Measurements from ENCODE around the gene IFIT1.
"Not testable (repeated sequence)": the region's sequence is repeated elsewhere in the genome, so short reads cannot be mapped to it uniquely, and the experiment has no call there.

Gene IFIT1

DNA sequence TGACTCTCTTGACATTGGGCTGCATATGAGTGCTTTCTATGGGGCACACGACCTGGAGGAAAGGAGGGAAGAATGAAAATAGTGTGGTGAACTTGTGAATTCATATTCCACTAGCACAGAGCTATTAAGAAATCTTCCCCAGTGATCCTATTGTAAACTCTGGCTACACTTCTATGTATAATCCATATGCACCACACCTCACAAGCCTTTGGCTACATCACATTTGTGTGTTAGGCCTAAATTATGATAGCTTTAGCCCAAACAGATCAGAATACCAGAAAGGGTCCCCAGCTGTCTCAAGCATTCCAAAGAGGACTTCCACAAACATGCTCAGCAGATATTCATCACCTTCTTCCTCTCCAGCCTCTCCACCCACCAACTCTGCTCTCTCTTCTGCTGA is 24.3 kb upstream of the IFIT1 start:
- DNase-seq: no peak

DNA sequence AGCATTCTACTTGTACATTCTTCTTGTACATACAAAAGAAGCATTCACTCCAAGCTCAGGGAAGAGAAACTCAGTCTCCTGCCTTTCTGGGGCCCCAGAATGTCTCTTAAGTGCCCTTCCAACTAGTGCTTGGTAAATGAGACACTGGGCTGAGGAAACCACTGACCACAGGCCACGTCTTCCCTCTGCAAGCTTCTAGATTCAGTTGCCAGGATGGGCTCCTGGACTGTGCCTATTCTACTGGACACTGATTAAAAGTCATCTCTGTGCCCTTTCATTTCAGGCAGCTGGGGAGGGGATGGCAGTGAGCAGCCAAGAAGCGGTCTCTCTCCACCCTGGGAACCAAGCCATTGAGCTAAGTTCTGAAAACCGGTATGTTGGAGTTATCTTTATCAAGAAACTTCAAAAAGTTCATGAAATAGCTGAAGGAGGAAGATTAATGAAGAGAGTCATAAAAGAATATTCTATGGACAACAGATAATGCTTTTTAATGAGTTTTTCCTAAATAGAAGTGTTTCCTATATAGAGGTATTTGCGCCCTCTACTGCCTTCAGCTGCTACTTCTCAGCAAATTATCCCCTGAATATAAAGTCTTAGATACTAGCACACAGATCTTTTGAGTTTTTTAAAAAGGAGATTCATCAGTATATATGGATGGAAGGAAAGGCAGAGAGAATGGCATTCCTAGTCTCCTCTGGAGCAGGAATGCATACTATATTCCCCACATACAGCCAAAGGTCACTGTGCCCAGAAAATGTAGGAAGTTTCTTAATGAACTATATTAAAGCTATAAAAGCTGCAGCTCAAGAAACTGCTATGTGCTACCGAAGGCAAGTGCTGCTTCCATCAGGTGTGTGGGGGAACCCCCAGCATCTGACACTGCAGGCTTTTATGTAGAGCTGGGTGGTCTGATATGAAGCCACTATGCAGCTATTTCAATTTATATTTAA is 23.0 kb upstream of the IFIT1 start:
- DNase-seq: peak; percentile 24

DNA sequence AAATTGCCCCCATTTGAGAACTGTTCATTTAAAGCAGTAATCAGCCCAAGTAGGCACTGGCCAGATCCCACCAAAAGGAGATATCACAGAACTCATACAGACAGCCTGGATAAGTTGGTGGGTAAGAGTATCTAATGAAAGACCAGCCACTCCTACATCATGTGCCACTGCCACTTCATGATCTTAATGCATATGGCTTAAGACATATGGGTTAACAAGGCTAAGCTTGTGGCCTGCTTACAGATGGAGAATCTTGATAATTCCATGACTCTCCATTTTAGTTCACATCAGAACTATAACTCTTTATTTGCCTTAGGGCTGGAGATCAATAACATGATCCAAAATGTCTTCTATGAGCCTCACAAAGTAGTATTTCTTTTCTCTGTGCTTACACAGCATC is 21.3 kb upstream of the IFIT1 start:
- no peak for DNase-seq

DNA sequence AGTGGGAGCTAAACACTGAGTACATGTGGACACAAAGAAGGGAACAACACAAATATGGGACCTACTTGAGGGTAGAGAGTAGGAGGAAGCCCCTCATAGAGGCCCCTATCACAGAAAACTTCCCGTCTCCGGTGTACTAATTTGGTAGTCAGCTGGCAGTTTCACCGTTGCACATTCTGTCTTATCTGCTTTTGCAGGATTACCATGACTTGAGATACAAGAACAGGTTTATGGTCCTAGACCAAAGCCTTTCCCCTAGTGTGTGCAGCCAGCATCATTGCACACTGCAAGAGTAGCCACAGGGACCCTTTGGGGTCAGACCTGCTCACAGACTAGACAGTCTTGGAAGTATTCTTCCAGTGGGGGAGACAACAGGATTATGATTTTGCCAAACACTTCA is 20.4 kb upstream of the IFIT1 start:
- DNase-seq: no peak

DNA sequence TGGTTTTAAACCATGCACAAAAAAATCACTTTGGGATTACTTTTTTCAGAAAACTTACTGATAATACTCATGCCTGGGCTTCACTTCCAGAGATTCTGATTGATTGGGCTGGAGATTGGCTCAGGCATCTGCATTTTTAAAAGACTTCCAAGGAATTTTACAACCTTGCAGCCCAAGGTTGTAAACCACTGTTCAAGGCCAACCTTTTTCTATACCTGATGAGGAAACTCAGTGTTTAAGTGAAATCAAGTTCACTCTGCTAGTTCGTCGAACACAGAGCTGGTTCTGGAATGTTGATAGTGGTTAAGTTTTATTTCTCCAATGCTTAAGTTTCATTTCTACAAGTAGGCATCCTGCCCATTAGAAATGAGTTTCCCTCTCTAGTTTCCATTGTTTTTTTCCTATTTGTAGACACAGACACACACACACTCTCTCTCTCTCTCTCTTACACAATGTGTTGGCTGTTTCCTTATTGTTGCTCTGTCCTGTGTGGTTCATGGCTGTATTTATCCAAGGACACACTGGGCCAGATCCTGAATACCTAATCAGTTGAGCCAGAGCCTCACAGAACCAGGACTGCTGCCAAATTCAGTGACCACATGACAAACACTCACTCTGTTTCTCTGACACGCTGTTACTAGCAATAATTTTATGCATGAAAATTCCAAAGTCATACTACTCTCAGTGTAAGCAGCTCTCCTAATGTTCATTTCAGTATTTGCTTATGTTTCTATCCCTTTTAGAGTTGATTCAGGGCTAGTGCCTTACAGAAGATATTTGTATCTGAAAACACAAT is 18.3 kb upstream of the IFIT1 start:
- DNase-seq: no peak

DNA sequence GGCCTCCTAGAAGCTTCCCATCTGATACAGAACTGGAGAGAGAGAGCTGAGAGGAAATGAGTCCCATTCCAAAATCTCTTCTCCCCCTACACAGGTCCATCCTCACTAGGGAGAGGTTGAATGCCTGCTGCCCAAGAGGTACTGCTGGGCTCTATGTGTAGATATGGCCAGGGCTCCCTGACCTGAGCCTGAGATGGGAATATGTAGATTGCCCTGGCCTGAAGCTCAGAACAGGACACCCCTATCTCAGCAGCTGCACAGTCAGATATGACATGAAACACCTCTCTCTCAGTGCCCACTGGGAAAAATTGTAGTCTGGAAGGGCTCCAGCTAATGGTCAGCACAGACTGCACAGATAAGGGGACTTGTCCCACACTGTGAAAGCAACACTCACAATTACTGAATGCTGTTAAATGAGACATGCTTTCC is 17.7 kb upstream of the IFIT1 start:
- no peak for DNase-seq

DNA sequence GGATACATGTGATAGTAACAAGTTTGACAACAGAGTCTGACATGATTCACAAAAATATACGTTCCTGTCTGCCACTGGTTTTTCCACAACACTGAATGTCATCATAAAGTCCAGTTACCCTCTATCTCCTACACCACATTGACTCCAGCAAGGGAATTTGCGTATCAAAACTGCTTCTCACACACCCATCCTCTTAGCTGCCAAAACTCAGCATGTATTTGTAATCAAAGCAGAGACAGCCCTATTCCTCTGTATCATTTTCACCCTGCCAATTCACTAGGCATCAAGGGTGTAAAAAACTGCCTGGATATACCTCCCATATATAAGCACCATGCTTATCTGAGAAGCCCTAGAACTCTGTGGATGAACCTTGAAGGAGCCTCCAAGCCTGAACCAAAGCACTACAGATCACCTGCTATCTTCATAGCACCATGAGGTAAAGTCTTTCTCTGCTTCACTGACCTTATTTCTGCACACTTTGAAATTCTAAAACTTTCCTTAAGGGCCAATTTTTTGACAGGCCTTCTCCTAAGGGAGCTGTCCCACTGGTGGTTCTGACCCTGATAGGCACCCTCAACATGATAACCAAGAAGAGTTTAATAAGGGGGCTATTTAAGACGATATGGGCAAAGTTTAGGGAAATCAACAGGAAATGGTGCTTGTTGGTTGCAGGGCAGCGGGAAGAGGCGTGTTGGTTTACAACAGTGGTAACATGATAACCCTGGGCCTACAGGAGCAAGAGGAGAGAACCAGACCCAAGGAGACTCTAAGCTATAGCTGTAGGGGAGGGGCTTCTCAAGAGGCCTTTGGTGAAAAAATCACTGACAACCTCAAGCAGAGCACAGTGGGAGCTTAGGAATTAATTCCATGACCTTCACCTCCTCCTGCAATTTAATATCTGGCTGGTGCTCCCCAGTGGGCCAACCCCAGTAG is 14.5 kb upstream of the IFIT1 start, which contains the start of gene IFIT1B:
IFIT1B (plus strand) TSS at position 352 of the 933 bp plus-strand sequence; CDS start at position 432, 80 bp downstream.
- no peak for DNase-seq

DNA sequence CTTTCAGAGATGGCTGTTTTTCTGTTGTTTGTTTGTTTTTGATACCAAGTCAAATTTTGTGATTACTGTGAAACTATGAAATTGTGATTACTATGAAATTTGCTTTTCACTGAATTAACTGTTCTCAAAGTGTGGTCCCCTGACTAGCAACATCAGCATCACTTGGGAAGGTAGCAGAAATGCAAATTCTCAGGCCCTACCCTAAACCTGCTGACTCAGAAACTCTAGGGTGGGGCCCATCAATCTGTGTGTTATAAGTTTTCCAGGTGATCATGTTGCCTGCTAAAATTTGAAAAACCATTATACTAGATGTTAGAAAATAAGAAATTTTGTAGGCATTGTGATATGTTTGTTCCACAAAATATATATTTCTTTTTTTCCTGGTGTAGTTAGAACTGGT is 13.3 kb upstream of the IFIT1 start:
- no peak for DNase-seq

DNA sequence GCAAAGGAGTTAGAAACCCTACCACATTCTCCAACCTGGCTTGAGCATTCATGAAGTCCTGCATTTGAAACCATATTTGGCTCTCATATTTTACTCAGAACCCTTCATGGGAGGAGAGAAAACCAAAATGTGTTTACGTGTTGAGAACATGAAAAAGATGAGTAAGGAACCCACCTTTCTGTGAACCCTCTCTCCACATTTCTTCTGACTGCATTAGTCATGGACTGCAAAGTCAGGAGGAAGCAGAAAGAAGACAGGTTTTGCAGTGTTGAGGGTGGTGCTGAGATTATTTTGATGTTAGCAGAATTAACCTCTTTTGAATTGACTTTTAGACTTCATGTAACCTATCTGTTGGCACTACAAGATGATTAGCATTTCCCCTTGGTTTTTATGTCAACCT is 9.7 kb upstream of the IFIT1 start:
- no peak for DNase-seq

DNA sequence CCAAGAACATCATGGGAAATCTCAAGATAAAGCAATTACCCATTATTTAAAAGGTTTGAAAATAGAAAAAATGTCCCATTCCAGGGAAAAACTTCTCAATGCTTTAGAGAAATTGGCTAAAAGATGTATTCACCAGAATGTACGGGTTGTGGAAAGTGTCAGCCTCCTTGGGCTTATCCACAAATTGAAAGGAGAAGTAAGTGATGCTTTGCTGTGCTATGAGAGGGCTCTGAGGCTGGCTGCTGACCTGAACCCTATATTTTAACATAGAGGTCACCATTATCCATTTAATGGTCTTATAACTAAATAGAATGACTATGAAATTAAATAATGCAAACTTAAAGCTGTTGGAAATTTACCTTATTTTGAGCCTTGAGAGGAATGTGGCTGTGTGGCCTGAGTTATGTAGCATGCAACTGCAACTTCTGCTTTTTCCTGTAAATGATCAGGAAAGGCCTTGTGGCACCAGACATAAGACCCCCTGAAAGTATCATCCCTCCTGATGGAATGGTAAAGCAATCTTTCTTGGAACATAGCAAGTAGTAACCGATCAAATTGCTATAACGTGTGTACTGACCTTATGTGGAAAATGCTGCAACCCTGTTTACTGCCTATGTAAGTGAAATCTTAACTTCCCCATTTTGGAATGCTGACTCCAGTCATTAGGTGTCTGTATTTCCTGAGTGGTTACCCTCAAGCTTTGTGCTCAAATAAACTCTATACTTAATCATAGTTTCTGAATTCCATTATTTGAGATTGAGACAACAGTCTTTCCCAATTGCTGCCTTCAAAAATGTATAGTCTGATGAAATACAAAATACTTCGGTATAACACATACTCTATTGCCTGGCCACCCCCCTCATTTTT is 7.7 kb upstream of the IFIT1 start:
- DNase-seq: peak; percentile 51

DNA sequence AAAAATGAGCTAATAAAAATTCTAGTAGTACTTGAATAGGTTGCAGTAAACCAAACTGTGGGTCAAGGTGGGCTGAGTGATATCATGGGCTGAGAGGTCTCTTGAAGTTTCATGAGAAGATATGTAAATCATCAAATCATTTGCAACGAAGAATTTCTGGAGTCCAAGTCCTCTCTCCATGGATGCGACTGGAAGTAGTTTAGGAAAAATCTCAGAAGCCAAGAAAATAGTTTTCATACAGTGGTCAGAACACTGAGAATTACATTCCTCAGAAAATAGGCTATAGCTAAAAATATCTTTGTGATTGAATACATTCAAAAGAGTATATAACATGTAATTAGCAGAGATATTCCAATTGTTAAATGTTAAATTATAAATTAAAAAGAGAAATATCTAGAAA is 3.6 kb upstream of the IFIT1 start:
- DNase-seq: no peak

DNA sequence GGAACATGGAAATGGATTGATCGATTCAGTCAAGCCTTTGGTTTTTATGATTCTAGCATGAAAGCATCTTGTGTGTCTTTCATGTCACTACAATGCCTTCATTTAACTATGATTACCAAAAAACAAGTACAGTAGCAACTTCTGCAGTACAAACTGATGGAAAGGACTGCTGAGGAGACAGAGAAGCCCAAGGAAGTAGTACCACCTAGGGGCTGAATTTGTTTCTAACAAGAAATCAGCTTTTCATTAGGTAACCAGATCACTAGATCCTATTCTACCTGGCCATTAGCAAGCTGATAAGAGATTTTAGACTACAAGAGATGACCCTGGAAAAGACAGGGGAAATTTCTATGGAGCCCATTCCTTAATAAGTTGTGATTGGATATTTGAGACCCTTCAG is 3.2 kb upstream of the IFIT1 start:
- peak; percentile 11 for DNase-seq

DNA sequence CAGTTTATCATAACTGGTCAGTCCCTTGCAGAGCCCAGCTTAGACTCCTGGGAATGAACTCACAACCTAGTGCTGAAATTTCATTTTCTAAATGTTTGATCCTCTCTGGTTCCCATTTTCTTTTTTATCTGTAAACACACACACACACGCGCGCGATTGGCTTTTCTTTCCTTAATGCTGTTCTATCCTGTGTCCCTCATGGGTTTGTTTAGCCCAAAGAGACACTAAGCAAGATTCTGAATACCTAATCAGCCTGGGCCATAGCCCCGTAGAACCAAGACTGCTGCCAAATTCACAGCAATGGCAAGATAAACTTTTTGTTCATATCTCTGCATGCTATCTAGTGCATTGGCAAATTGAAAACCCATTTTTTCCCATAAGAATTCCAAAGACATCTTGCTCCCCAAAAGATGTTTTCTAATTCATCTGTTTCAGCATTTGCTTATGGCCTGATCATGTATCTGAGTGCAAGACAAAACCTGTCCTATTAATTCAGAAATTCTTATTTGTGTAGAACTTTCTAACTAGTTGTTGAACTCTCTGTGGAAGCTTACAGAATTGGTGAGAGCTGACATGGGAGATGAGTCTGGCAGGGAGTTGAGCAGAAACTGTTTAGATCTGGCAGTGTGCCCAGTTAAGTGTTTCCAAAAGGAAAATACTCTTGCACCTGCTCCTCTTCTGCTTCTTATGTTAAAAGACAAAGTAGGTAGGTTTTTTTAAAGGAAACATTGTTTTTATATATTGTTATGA is 1.8 kb upstream of the IFIT1 start:
- DNase-seq: no peak

DNA sequence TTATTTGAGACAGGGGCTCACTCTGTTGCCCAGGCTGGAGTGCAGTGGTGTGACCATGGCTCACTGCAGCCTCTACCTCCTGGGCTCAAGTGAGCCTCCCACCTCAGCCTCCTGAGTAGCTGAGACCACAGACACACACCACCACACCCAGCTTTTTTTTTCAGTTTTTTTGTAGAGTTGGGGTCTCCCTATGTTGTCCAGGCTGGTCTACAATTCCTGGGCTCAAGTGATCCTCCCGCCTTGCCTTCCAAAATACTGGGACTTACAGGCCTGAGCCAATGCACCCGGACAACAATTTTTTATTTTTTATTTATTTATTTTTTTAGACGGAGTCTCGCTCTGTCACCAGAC is 1.2 kb upstream of the IFIT1 start:
- not testable (repeated sequence) for DNase-seq

DNA sequence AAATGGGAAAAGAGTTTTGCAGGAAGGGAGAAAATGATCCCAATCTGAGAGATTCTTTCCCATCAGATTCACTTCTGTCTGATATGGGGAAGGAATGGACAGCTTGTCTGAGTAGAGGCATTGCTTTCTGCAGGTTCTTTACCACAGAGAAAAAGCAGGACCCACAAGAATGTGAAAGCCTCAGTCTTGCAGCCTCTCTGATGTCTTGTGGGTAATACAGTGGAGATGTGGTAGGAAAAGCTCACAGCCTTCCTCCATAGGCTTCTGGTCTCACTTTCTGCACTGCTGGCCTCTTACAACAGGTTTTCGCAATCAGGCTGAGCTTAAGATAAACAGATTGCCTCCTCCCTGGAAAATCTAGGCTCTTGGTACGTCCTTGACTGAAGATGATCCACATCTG is 551 bp downstream of the IFIT1 start:
- no peak for DNase-seq

DNA sequence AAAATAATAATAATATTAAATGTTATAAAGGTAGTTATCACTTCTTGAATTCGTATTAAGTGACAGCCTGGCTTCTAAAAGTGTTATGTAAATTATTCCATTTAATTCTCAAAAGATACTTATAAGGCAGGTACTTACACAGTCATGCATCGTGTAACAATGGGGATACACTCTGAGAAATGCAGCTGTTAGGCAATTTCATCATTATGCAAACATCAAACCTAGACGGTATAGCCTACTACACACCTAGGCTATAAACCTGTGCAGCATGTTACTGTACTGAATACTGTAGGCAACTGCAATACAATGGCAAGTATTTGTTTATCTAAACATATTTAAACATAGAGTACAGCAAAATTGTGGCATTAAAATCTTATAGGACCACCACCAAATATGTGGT is 1.5 kb downstream of the IFIT1 start:
- DNase-seq: no peak

DNA sequence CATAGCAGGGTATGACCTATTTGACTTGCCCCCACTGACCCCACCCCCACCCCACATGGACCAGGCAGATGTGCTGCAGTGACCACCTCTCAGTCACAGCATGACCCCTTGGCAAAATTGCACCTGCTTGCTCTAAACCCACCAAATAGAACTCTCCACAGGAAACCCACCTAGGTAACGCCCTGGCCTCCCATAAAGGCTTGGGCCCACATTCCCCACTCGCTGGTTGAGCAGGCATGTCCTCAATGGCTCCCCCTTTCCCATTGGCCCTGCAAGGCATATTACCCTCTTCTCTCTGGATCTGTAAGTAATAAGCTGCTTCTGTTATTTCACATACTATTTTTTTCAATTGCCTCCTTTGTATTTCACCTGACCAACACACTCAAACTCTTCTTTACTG is 2.7 kb downstream of the IFIT1 start:
- DNase-seq: no peak

DNA sequence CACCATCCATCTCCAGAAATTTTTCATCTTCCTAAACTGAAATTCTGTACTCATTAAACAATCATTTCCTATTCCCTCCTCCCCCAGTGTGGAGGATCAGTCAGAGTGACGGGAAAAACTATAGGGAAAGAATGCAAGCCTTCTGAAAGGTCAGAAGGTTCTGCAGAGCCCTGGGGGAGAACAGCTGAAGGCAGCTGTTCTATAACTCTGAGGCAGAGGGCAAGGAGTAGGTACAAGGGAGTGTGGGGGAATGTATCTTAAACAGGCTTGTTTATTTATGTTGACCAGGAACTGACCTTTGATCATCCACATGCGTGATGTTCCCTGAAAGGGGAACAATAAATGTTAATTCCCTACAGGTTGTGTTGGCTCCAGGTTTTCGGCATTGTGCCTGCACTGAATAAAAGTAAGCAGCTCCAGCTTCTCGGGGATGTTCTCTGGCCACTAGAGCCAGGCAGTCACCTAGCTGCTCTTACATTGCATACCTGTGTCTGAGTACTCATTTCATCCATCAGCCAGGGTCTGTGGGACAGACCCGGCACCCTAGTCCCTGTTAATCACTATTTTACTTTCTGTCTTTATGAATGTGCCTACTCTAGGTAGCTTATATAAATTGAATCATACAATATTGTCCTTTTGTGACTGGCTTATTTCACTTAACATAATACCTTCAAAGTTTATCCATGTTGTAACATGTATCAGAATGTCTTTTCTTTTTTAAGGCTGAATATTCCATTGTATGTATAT is 5.8 kb downstream of the IFIT1 start:
- no peak for DNase-seq

DNA sequence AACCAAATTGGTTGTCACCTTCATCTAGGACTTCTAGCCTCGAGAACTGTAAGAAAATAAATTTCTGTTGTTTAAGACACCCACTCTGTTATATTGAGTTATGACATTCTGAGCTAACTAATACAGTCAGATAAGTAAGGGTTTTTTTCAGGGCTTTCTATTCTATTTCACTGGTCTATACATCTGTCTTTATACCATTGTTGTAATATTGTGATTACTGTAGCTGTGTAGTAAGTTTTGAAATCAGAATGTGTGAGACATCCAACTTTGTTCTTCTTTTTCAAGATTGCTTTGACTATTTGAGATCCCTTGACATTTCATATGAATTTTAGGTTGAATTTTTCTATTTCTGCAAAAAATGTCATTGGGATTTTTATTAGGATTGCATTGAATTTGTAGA is 7.5 kb downstream of the IFIT1 start:
- DNase-seq: no peak

DNA sequence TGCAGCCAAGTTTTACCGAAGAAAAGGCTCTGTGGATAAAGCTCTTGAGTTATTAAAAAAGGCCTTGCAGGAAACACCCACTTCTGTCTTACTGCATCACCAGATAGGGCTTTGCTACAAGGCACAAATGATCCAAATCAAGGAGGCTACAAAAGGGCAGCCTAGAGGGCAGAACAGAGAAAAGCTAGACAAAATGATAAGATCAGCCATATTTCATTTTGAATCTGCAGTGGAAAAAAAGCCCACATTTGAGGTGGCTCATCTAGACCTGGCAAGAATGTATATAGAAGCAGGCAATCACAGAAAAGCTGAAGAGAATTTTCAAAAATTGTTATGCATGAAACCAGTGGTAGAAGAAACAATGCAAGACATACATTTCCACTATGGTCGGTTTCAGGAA is 10.6 kb downstream of the IFIT1 start:
- DNase-seq: no peak

Data from KG1 (cell line).